NCI-H82 treated with DMSO at 0.1 percent for 48 hours (cell line): ENCODE data around the gene SUPT4H1.
A peak's percentile ranks its signal among the peaks of the same experiment; 100 is the strongest.
"Not testable (repeated sequence)": the region's sequence is repeated elsewhere in the genome, so short reads cannot be mapped to it uniquely, and the experiment has no call there.

Experiments
- DNase-seq: peaks from one replicate; lab custom pipeline; 2025; ENCODE audit not compliant: unreplicated experiment; lab: John Stamatoyannopoulos, UW

Gene SUPT4H1

GRCh38 chr17:58341861-58342475, 10.0 kb downstream of the SUPT4H1 start:
- DNase-seq: no peak

GRCh38 chr17:58341136-58341860, 10.7 kb downstream of the SUPT4H1 start:
- not testable (repeated sequence) for DNase-seq

DNA sequence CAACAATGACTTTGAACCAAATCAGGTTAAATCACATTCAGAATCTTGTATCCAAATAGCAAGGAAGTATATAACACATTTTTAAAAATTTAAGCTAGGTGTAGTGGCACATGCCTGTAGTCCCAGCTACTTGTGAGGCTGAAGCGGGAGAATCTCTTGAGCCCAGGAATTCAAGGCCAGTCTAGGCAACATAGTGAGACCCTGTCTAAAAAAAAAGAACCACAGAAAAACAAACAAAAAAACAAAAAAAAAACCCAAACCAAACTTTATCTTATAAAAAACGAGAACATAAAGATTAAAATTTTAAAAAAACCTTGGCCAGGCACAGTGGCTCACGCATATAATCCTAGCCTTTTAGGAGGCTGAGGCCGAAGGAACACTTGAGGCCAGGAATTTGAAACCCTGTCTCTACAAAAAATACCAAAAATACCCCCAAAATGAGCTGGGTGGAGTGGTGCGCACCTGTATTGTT, 11.6 kb downstream of the SUPT4H1 start:
- no peak for DNase-seq

- no peak for DNase-seq
Observed at GRCh38 chr17:58339755-58340404, 12.1 kb downstream of the SUPT4H1 start.

GRCh38 chr17:58338841-58339754, 12.9 kb downstream of the SUPT4H1 start:
- peak; percentile 43 for DNase-seq

DNA sequence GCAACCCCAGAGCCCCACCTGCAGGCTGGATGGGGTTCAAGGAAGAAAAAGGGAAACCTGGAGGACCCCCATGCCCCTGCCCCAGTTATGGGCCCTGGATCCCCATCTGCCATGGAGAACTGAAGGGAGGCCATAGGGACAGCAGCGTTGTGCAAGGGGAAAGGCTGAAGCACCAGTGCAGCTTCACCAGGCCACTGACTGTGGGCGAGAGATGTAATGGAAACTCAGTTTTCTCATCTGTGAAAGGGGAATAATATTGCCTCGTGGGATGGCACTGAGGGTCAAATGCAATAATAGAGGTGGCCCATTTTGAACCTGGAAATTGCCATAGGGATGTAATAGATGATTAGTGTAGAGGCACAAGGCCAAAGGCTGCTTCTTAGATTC, 13.6 kb downstream of the SUPT4H1 start:
- DNase-seq: no peak

GRCh38 chr17:58337600-58338453, 14.2 kb downstream of the SUPT4H1 start:
- DNase-seq: peak; percentile 63

- no peak for DNase-seq
Observed at GRCh38 chr17:58337210-58337599, 14.8 kb downstream of the SUPT4H1 start.

DNA sequence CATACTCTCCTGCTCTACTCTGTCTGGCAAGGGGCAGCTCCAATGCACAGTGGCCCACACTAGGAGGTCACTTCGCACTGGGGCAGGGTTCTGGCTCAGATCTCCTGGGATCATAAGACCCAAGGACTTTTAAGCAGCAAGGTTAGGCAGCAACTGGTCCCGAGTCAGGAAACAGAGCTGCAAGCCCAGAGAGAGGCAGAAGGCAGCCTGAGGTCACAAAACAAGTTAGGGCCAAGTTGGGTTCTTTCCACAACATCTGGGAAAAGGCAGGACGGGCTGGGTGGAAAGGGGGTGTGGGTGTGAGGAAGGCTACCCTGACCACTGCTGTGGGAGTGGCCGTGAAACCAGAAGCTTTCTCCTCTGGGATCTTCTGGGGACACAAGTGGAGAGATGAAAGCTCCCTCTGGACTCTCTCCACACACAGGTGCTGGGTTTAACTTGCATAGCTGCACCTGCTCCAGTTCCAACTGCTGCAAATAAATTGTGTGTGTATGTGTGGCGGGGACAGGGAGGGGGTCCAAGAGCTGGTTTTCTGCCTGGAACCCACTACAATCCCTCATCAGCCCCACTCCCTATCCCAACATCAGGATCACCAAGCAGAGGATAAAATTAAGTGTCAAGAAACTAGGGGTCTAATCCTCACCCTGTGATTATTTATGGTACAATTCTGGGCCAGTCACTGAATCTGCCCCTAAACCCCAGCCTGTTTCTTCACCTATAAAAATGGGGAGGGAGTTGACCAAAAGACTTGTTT, 15.4 kb downstream of the SUPT4H1 start:
- no peak for DNase-seq

DNA sequence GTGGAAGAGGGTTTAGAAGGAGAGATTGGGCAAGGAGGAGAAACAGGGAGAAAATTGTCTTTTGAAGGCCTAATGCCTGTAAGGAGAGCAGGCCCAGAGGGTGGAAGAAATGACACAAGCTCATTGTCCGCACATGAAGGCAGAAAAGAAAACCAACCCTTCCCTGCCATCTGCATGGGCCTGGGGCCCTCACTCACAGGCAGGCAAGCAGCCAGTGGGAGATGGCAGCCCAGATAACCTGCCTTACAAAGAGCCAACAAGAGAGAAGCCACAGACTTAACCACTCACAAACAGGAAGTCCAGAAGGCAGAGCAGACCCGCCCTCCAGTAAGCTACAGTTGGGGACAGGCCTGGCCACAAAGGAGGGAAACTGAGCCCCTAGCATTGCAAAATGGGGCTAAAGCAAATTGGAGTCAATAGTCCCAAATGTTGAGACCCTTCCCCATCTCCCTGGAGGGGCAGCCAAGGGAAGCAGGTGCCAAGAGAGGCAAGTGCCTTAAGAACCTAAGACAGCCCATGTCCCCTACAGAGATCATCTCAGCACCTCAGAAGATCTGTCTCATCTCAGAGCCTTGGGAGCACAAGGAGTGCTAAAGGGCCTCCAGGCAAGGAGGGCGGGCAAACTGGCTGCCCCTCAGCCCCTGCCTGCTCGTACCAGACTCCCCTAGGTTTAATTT, 16.1 kb downstream of the SUPT4H1 start:
- no peak for DNase-seq

- no peak for DNase-seq
Observed at GRCh38 chr17:58335061-58335731, 16.8 kb downstream of the SUPT4H1 start.

- DNase-seq: no peak
Observed at GRCh38 chr17:58334661-58335060, 17.3 kb downstream of the SUPT4H1 start.

GRCh38 chr17:58334256-58334655, 17.7 kb downstream of the SUPT4H1 start:
- DNase-seq: no peak

DNA sequence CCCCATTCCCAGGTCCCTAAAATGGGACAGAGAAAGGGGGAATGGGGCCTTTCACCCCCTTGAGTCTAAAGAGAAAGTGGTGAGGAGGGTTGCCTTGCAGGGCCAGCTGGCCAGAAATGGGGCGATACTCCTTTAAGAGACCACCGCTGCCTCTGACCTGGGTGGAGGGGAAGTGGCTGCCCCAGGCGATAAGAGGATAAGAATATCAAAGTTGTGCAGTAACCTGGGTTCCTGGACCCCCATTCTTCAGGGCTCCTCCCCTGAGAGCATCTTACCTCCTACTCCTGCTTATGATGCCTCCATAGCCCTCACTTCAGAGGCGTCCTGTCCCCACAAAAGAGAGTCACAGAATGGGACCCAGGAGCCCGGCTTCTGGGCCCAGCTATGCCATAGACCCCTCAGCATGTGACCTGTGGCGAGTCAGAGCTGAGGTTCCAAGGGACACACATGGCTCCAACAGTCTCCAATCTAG, 18.2 kb downstream of the SUPT4H1 start:
- no peak for DNase-seq

GRCh38 chr17:58332778-58333735, 18.9 kb downstream of the SUPT4H1 start:
- DNase-seq: no peak

DNA sequence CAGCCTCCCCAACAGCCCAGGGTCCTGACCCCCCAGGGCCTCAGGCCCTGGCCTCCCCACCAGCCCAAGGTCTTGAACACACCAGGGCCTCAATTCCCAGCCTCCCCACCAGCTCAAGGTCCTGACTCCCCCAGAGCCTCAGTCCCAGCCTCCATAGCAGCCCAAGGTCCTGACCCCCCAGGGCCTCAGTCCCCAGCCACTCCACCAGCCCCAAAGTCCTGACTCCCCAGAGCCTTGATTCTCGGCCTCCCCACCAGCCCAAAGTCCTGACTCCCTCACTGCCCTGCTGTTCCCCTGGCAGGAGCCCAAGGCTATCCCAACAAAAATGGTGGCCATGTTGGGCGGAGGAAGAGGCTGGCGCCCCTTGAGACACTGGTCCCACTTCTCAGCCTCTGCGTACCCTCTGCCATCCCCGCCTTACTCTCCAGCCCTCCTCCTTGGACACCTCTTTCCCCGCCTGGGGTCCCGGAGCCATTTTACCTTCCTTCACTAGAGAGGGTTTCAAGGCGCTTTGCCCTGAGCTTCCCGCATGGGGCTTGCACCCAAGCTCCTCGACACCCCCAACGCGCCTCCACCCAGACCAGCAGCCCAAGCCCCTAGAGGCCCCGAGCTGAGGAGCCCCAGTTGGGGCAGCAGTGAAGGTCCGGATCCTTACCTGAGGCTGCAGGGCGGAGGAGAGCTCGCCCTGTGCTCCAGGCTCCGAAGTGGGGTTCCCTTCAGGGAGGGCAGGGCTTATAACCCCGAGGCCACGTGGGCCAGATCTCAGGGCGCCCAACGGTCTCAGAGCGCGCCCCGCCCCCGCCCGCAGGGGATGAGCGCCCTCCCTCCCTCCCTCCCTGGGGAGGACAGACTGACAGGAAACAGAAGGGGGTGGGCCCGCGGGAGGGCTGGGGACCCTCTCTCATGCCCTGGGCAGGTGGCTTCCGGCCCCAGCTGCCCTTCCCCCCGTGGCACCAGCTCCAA, 19.9 kb downstream of the SUPT4H1 start:
- peak; percentile 76 for DNase-seq
